Measurements from ENCODE around the gene STRADB. TPM values are rescaled to one million over a fixed set of nuclear protein-coding genes. Genes with fewer than 3 reads are reported as not detected.
"Not testable (repeated sequence)": the region's sequence is repeated elsewhere in the genome, so short reads cannot be mapped to it uniquely, and the experiment has no call there.

STRADB gene
- total RNA-seq, 2 experiments from 2014 or later: 26.8 to 30.3 TPM

- Mint-ChIP-seq H3K4me3 (no peak overlapping the region), H3K36me3 (ENCODE audit: low read depth) (peaks cover 46% of the 10 kb centered on the region), H3K9me3 (ENCODE audit: insufficient read depth) (no peaks in the 10 kb centered on the region), H3K27me3 (ENCODE audit: low read depth) (no peaks in the 10 kb centered on the region), H3K4me1 (ENCODE audit: low read depth) (no peaks in the 10 kb centered on the region), H3K27ac (no peak overlapping the region)
- POLR2A ChIA-PET: no interaction called here
- CTCF ChIA-PET: no interaction called here
- DNase-seq (no peak), ATAC-seq (no peak)
These were observed 19.5 kb downstream of the STRADB start for GRCh38 chr2:201470821-201471731.

GRCh38 chr2:201471732-201472393, 20.3 kb downstream of the STRADB start:
- no peak for ATAC-seq
- Mint-ChIP-seq H3K27me3 (ENCODE audit: low read depth) (no peaks in the 10 kb centered on the region), H3K4me1 (ENCODE audit: low read depth) (no peaks in the 10 kb centered on the region), H3K27ac (no peak overlapping the region), H3K36me3 (ENCODE audit: low read depth) (peaks cover 46% of the 10 kb centered on the region), H3K4me3 (no peak overlapping the region), H3K9me3 (ENCODE audit: insufficient read depth) (no peaks in the 10 kb centered on the region)
- ChIA-PET POLR2A (no interaction called here), CTCF (no interaction called here)
- DNase-seq: no peak

- Mint-ChIP-seq H3K4me1 (ENCODE audit: low read depth) (no peaks in the 10 kb centered on the region), H3K36me3 (ENCODE audit: low read depth) (peaks cover 47% of the 10 kb centered on the region), H3K27me3 (ENCODE audit: low read depth) (no peaks in the 10 kb centered on the region), H3K27ac (no peak overlapping the region), H3K9me3 (ENCODE audit: insufficient read depth) (no peaks in the 10 kb centered on the region), H3K4me3 (no peak overlapping the region)
- no peak for ATAC-seq
- no peak for DNase-seq
- CTCF ChIA-PET: no interaction called here
- POLR2A ChIA-PET: interaction anchor here (0.5 kb wide), 1 partner anchor 364 kb away, joined by 5 read pairs; no protein-coding TSS in a partner anchor
These were observed 20.9 kb downstream of the STRADB start for GRCh38 chr2:201472411-201472810.

GRCh38 chr2:201482543-201482942, 31.0 kb downstream of the STRADB start:
- POLR2A ChIA-PET: no interaction called here
- Mint-ChIP-seq H3K4me1 (ENCODE audit: low read depth) (no peaks in the 10 kb centered on the region), H3K9me3 (ENCODE audit: insufficient read depth) (no peaks in the 10 kb centered on the region), H3K27me3 (ENCODE audit: low read depth) (peaks cover 5% of the 10 kb centered on the region), H3K4me3 (no peak overlapping the region), H3K27ac (no peak overlapping the region), H3K36me3 (ENCODE audit: low read depth) (peaks cover 13% of the 10 kb centered on the region)
- CTCF ChIA-PET: no interaction called here
- DNase-seq (no peak), ATAC-seq (no peak)

GRCh38 chr2:201483342-201483741, 31.8 kb downstream of the STRADB start:
- POLR2A ChIA-PET: no interaction called here

GRCh38 chr2:201483758-201484157, 32.2 kb downstream of the STRADB start:
- H3K4me1 Mint-ChIP-seq (ENCODE audit: low read depth); CTCF ChIA-PET; DNase-seq; POLR2A ChIA-PET; H3K27me3 Mint-ChIP-seq (ENCODE audit: low read depth); ATAC-seq; H3K36me3 Mint-ChIP-seq (ENCODE audit: low read depth); H3K27ac Mint-ChIP-seq; H3K9me3 Mint-ChIP-seq (ENCODE audit: insufficient read depth); H3K4me3 Mint-ChIP-seq: not testable (repeated sequence)

More at GRCh38 chr2:201483342-201483741, 31.8 kb downstream of the STRADB start:
- DNase-seq: no peak
- H3K9me3 Mint-ChIP-seq (ENCODE audit: insufficient read depth): no peaks in the 10 kb centered on the region
- CTCF ChIA-PET: no interaction called here
- H3K4me3 Mint-ChIP-seq: no peak overlapping the region
- no peak for ATAC-seq
- H3K27me3 Mint-ChIP-seq (ENCODE audit: low read depth): peaks cover 5% of the 10 kb centered on the region
- peaks cover 9% of the 10 kb centered on the region for H3K36me3 Mint-ChIP-seq (ENCODE audit: low read depth)
- no peaks in the 10 kb centered on the region for H3K4me1 Mint-ChIP-seq (ENCODE audit: low read depth)
- H3K27ac Mint-ChIP-seq: no peak overlapping the region

- ATAC-seq: no peak
- CTCF ChIA-PET: no interaction called here
- peaks cover 6% of the 10 kb centered on the region for H3K36me3 Mint-ChIP-seq (ENCODE audit: low read depth)
- H3K27me3 Mint-ChIP-seq (ENCODE audit: low read depth): peaks cover 7% of the 10 kb centered on the region
- POLR2A ChIA-PET: no interaction called here
- no peaks in the 10 kb centered on the region for H3K9me3 Mint-ChIP-seq (ENCODE audit: insufficient read depth)
- no peak overlapping the region for H3K4me3 Mint-ChIP-seq
- H3K4me1 Mint-ChIP-seq (ENCODE audit: low read depth): no peaks in the 10 kb centered on the region
- no peak for DNase-seq
- H3K27ac Mint-ChIP-seq: no peak overlapping the region
These were observed 33.3 kb downstream of the STRADB start for GRCh38 chr2:201484805-201485204.

- H3K27me3 Mint-ChIP-seq (ENCODE audit: low read depth): peaks cover 8% of the 10 kb centered on the region
- H3K36me3 Mint-ChIP-seq (ENCODE audit: low read depth): no peaks in the 10 kb centered on the region
- CTCF ChIA-PET: interaction anchor here (1.4 kb wide), 1 partner anchor 21 kb away, joined by 3 read pairs; no protein-coding TSS in a partner anchor
- DNase-seq: no peak
- POLR2A ChIA-PET: no interaction called here
- no peak for ATAC-seq
- H3K4me1 Mint-ChIP-seq (ENCODE audit: low read depth): no peaks in the 10 kb centered on the region
- H3K4me3 Mint-ChIP-seq: no peak overlapping the region
- no peak overlapping the region for H3K27ac Mint-ChIP-seq
- H3K9me3 Mint-ChIP-seq (ENCODE audit: insufficient read depth): no peaks in the 10 kb centered on the region
These were observed 38.8 kb downstream of the STRADB start for GRCh38 chr2:201490291-201490690.

GRCh38 chr2:201496785-201497184, 45.2 kb downstream of the STRADB start:
- Mint-ChIP-seq H3K9me3 (ENCODE audit: insufficient read depth) (peaks cover 3% of the 10 kb centered on the region), H3K4me1 (ENCODE audit: low read depth) (no peaks in the 10 kb centered on the region), H3K36me3 (ENCODE audit: low read depth) (peaks cover under 1% of the 10 kb centered on the region), H3K4me3 (no peak overlapping the region), H3K27me3 (ENCODE audit: low read depth) (no peaks in the 10 kb centered on the region), H3K27ac (no peak overlapping the region)
- CTCF ChIA-PET: no interaction called here
- no peak for DNase-seq
- POLR2A ChIA-PET: interaction anchor here (0.6 kb wide), 1 partner anchor 49 kb away, joined by 4 read pairs; no protein-coding TSS in a partner anchor
- no peak for ATAC-seq

GRCh38 chr2:201500534-201500933, 49.0 kb downstream of the STRADB start:
- H3K9me3 Mint-ChIP-seq (ENCODE audit: insufficient read depth): peaks cover 16% of the 10 kb centered on the region
- H3K27ac Mint-ChIP-seq: no peak overlapping the region
- no peak overlapping the region for H3K4me3 Mint-ChIP-seq
- ChIA-PET POLR2A (no interaction called here), CTCF (no interaction called here)
- H3K36me3 Mint-ChIP-seq (ENCODE audit: low read depth): peaks cover 9% of the 10 kb centered on the region
- no peaks in the 10 kb centered on the region for H3K4me1 Mint-ChIP-seq (ENCODE audit: low read depth)
- DNase-seq (no peak), ATAC-seq (no peak)
- H3K27me3 Mint-ChIP-seq (ENCODE audit: low read depth): no peaks in the 10 kb centered on the region

- CTCF ChIA-PET: no interaction called here
- Mint-ChIP-seq H3K27me3 (ENCODE audit: low read depth) (no peaks in the 10 kb centered on the region), H3K36me3 (ENCODE audit: low read depth) (peaks cover 9% of the 10 kb centered on the region), H3K4me1 (ENCODE audit: low read depth) (no peaks in the 10 kb centered on the region), H3K9me3 (ENCODE audit: insufficient read depth) (peaks cover 16% of the 10 kb centered on the region), H3K27ac (no peak overlapping the region), H3K4me3 (no peak overlapping the region)
- DNase-seq: no peak
- POLR2A ChIA-PET: no interaction called here
- no peak for ATAC-seq
These were observed 51.2 kb downstream of the STRADB start for GRCh38 chr2:201502713-201503112.

- peaks cover 9% of the 10 kb centered on the region for H3K9me3 Mint-ChIP-seq (ENCODE audit: insufficient read depth)
- ATAC-seq (no peak), DNase-seq (no peak)
- H3K27me3 Mint-ChIP-seq (ENCODE audit: low read depth): no peaks in the 10 kb centered on the region
- CTCF ChIA-PET: no interaction called here
- H3K36me3 Mint-ChIP-seq (ENCODE audit: low read depth): peaks cover 5% of the 10 kb centered on the region
- H3K4me1 Mint-ChIP-seq (ENCODE audit: low read depth): no peaks in the 10 kb centered on the region
- H3K27ac Mint-ChIP-seq: no peak overlapping the region
- POLR2A ChIA-PET: no interaction called here
- H3K4me3 Mint-ChIP-seq: no peak overlapping the region
These were observed 56.2 kb downstream of the STRADB start for GRCh38 chr2:201507725-201508124.

Data from activated CD8-positive, alpha-beta T cell treated with anti-CD3 and anti-CD28 coated beads, Interleukin-2, amount 10 ng/mL, durations not matched to agents 7 days and 5 days (primary cell).